GM12891 (cell line): Measurements from ENCODE around the gene PPP1R3C.

Experiments used
- PAX5 ChIP-seq: IDR thresholded peaks from 2 replicates; pipeline ENCODE4 v1.6.1; 2011; ENCODE audit warnings: low read length, moderate library complexity, mild to moderate bottlenecking; ENCODE audit not compliant: insufficient read depth, severe bottlenecking
- POLR2A ChIP-seq: IDR thresholded peaks from 2 replicates; pipeline ENCODE4 v1.6.1; 2011; ENCODE audit warnings: low read depth, low read length, control low read depth
- POLR2AphosphoS5 ChIP-seq: IDR thresholded peaks from 2 replicates; pipeline ENCODE4 v1.6.1; 2011; ENCODE audit warnings: low read depth, low read length, control low read depth
- POU2F2 ChIP-seq: IDR thresholded peaks from 2 replicates; pipeline ENCODE4 v1.6.1; 2011; ENCODE audit warnings: low read depth, mild to moderate bottlenecking, control low read depth, low read length, moderate library complexity
- TAF1 ChIP-seq: IDR thresholded peaks from 2 replicates; pipeline ENCODE4 v1.6.1; 2011; ENCODE audit warnings: low read depth, low read length, control low read depth

DNA sequence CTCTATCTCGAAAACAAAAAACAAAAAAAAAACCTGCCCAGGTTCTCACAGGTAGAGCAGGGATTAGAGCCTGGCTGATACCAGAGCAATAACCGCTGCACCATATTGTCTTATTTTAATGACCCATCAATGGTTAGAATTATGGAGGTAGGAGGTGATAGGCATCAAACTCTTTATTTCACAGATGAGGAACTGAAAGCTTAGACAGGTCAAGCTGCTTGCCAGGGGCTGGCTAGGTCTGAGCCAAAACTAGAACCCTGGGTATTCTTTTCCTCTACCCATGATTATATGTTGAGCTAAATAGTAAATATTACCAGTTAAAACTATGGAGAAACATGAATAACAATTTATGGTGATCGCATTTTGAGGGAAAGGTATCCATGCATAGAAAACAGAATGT is 2.0 kb upstream of the PPP1R3C start:
- TF ChIP-seq POU2F2 (no peak), POLR2AphosphoS5 (no peak), POLR2A (no peak), TAF1 (no peak), PAX5 (no peak)
